Gastroesophageal sphincter (tissue), 3 donors: Measurements from ENCODE around the gene RBBP4.

Experiments
- CTCF ChIP-seq, 4 experiments: fragments of 200-600 bp in 2 of 4; fragments of 450-650 bp in 2 of 4; sonication (generic) in 1 of 4; IDR thresholded peaks; one replicate each; pipeline ENCODE4 v1.5.1; 2017 to 2019; ENCODE audit warnings: antibody characterized with exemption in 4 of 4, mild to moderate bottlenecking in 2 of 4, moderate library complexity in 2 of 4
- EP300 ChIP-seq: sonication (generic); formaldehyde crosslinking; IDR thresholded peaks from one replicate; pipeline ENCODE4 v1.6.1; 2017; ENCODE audit warnings: antibody characterized with exemption, mild to moderate bottlenecking
- POLR2A ChIP-seq, 2 donors: fragments of 450-650 bp; IDR thresholded peaks; one replicate each; pipeline ENCODE4 v1.6.1; 2017; ENCODE audit warnings: antibody characterized with exemption in 2 of 2, mild to moderate bottlenecking in 2 of 2, moderate library complexity in 1 of 2
- POLR2AphosphoS5 ChIP-seq: sonication (generic); formaldehyde crosslinking; IDR thresholded peaks from one replicate; pipeline ENCODE4 v1.6.1; 2017; ENCODE audit warnings: antibody characterized with exemption

GRCh38 chr1:32609180-32609579 lies 41.8 kb upstream of the RBBP4 start:
- no peak for TF ChIP-seq POLR2AphosphoS5
- no peak for TF ChIP-seq EP300
- TF ChIP-seq CTCF (IDR thresholded peaks at IDR 0.05): no peak
- TF ChIP-seq POLR2A (IDR thresholded peaks at IDR 0.05): no peak
